ENCODE data around the gene SNRNP70.

- TF ChIP-seq, protein P1, sequence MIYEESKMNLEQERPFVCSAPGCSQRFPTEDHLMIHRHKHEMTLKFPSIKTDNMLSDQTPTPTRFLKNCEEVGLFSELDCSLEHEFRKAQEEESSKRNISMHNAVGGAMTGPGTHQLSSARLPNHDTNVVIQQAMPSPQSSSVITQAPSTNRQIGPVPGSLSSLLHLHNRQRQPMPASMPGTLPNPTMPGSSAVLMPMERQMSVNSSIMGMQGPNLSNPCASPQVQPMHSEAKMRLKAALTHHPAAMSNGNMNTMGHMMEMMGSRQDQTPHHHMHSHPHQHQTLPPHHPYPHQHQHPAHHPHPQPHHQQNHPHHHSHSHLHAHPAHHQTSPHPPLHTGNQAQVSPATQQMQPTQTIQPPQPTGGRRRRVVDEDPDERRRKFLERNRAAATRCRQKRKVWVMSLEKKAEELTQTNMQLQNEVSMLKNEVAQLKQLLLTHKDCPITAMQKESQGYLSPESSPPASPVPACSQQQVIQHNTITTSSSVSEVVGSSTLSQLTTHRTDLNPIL (CRISPR knock-in tag; IDR thresholded peaks at IDR 0.05; ENCODE audit: low read depth), result no peak
- TF ChIP-seq RARB (CRISPR knock-in tag; IDR thresholded peaks at IDR 0.05), result no peak
- no peak for TF ChIP-seq ARNTL (CRISPR knock-in tag; IDR thresholded peaks at IDR 0.05; ENCODE audit: borderline replicate concordance, low read depth)
- no peak for TF ChIP-seq POU6F1 (CRISPR knock-in tag; IDR thresholded peaks at IDR 0.05; ENCODE audit: borderline replicate concordance, low read depth)
- TF ChIP-seq ISL1 (CRISPR knock-in tag; IDR thresholded peaks at IDR 0.05), result no peak
- no peak for TF ChIP-seq CSDC2 (CRISPR knock-in tag; IDR thresholded peaks at IDR 0.05)
- TF ChIP-seq, protein P2, sequence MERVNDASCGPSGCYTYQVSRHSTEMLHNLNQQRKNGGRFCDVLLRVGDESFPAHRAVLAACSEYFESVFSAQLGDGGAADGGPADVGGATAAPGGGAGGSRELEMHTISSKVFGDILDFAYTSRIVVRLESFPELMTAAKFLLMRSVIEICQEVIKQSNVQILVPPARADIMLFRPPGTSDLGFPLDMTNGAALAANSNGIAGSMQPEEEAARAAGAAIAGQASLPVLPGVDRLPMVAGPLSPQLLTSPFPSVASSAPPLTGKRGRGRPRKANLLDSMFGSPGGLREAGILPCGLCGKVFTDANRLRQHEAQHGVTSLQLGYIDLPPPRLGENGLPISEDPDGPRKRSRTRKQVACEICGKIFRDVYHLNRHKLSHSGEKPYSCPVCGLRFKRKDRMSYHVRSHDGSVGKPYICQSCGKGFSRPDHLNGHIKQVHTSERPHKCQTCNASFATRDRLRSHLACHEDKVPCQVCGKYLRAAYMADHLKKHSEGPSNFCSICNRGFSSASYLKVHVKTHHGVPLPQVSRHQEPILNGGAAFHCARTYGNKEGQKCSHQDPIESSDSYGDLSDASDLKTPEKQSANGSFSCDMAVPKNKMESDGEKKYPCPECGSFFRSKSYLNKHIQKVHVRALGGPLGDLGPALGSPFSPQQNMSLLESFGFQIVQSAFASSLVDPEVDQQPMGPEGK (CRISPR knock-in tag; IDR thresholded peaks at IDR 0.05; ENCODE audit: borderline replicate concordance), result no peak
- no peak for TF ChIP-seq SNAI2 (CRISPR knock-in tag; IDR thresholded peaks at IDR 0.05)
- no peak for TF ChIP-seq ZNF70 (CRISPR knock-in tag; IDR thresholded peaks at IDR 0.05)
- no peak for TF ChIP-seq GLIS3 (CRISPR knock-in tag; IDR thresholded peaks at IDR 0.05)
- TF ChIP-seq TCF4 (CRISPR knock-in tag; IDR thresholded peaks at IDR 0.05; ENCODE audit: borderline replicate concordance), result no peak
- TF ChIP-seq ZNF8 (CRISPR knock-in tag; IDR thresholded peaks at IDR 0.05), result no peak
- TF ChIP-seq OSR1 (CRISPR knock-in tag; IDR thresholded peaks at IDR 0.05), result no peak
These were observed 20.3 kb upstream of the SNRNP70 start, which contains the start of gene NTF4 for GRCh38 chr19:49064768-49065611.

All from SK-N-SH treated with all-trans-retinoic acid at 6 μM for 48 hours (cell line).